HEK293 (cell line): Measurements from ENCODE around the gene PSME1.

Experiments used
- CTCF ChIA-PET: fragments of 350-600 bp; formaldehyde crosslinking; extraction: SDS; loops from one replicate; lab custom pipeline; 2021; ENCODE audit warnings: antibody characterized with exemption; lab: Yijun Ruan, JAX
- POLR2A ChIA-PET: fragments of 300-600 bp; formaldehyde crosslinking; extraction: SDS; loops from one replicate; lab custom pipeline; 2020; ENCODE audit warnings: antibody characterized with exemption, inconsistent platforms; lab: Yijun Ruan, JAX
- H3K27ac ChIP-seq: fragments of 200-500 bp; sonication (Bioruptor generic); 2 replicates; pipeline ENCODE4 v1.5.1; 2014; ENCODE audit warnings: low read depth, low read length, control low read depth, inconsistent platforms; ENCODE audit errors: extremely low read depth
- H3K36me3 ChIP-seq, 2 experiments: fragments of 200-500 bp in 1 of 2; sonication (Bioruptor generic) in 1 of 2; 1 replicate in 1 of 2; 2 replicates in 1 of 2; pipeline ENCODE4 v1.5.1; 2014 to 2017; ENCODE audit warnings: inconsistent platforms in 2 of 2, low read length in 2 of 2; ENCODE audit not compliant: control insufficient read depth in 2 of 2, insufficient read depth in 1 of 2
- H3K4me1 ChIP-seq: fragments of 200-500 bp; sonication (Bioruptor generic); 2 replicates; pipeline ENCODE4 v1.5.1; 2014; ENCODE audit warnings: mild to moderate bottlenecking, low read length, inconsistent platforms; ENCODE audit not compliant: control insufficient read depth, insufficient read depth
- H3K4me3 ChIP-seq: 2 replicates; pipeline ENCODE4 v1.5.1; 2011; ENCODE audit warnings: low read depth, mild to moderate bottlenecking, control low read depth, low read length, moderate library complexity
- H3K9me3 ChIP-seq: fragments of 200-500 bp; sonication (Bioruptor generic); 2 replicates; pipeline ENCODE4 v1.5.1; 2014; ENCODE audit warnings: low read depth, low read length, inconsistent platforms; ENCODE audit not compliant: control insufficient read depth, insufficient read depth
- BCL6B ChIP-seq: fragments of 450-650 bp; formaldehyde crosslinking; IDR thresholded peaks from 2 replicates; pipeline ENCODE4 v1.5.1; 2017; ENCODE audit warnings: missing biosample characterization, missing genetic modification characterization
- EGR2 ChIP-seq: fragments of 450-650 bp; formaldehyde crosslinking; IDR thresholded peaks from 2 replicates; pipeline ENCODE4 v1.5.1; 2016; ENCODE audit warnings: low read depth, missing biosample characterization, missing genetic modification characterization
- GLIS2 ChIP-seq: fragments of 450-650 bp; formaldehyde crosslinking; IDR thresholded peaks from 2 replicates; pipeline ENCODE4 v1.5.1; 2016; ENCODE audit warnings: missing biosample characterization, missing genetic modification characterization
- HOXA7 ChIP-seq: sonication (generic); formaldehyde crosslinking; IDR thresholded peaks from 2 replicates; pipeline ENCODE4 v1.8.1; 2022; ENCODE audit warnings: missing genetic modification reagents, borderline replicate concordance
- HOXD13 ChIP-seq: sonication (generic); formaldehyde crosslinking; IDR thresholded peaks from 2 replicates; pipeline ENCODE4 v1.8.0; 2022; ENCODE audit warnings: missing genetic modification reagents, borderline replicate concordance
- KLF10 ChIP-seq: fragments of 450-650 bp; IDR thresholded peaks from 2 replicates; pipeline ENCODE4 v1.5.1; 2018; ENCODE audit warnings: missing biosample characterization, mild to moderate bottlenecking, missing genetic modification characterization
- MZF1 ChIP-seq: fragments of 450-650 bp; formaldehyde crosslinking; IDR thresholded peaks from 2 replicates; pipeline ENCODE4 v1.5.1; 2017; ENCODE audit warnings: missing biosample characterization, missing genetic modification characterization, borderline replicate concordance
- PRDM10 ChIP-seq: fragments of 450-650 bp; formaldehyde crosslinking; IDR thresholded peaks from 2 replicates; pipeline ENCODE4 v1.5.1; 2016; ENCODE audit warnings: missing biosample characterization, missing genetic modification characterization
- REPIN1 ChIP-seq: fragments of 450-650 bp; formaldehyde crosslinking; IDR thresholded peaks from 2 replicates; pipeline ENCODE4 v1.5.1; 2017; ENCODE audit warnings: missing biosample characterization, missing genetic modification characterization, low read depth
- SCRT2 ChIP-seq: fragments of 450-650 bp; formaldehyde crosslinking; IDR thresholded peaks from 2 replicates; pipeline ENCODE4 v1.5.1; 2016; ENCODE audit warnings: missing biosample characterization, missing genetic modification characterization
- ZBTB1 ChIP-seq: fragments of 450-650 bp; formaldehyde crosslinking; IDR thresholded peaks from 2 replicates; pipeline ENCODE4 v1.5.1; 2016; ENCODE audit warnings: missing biosample characterization, missing genetic modification characterization
- ZBTB10 ChIP-seq: fragments of 450-650 bp; formaldehyde crosslinking; IDR thresholded peaks from 2 replicates; pipeline ENCODE4 v1.5.1; 2016; ENCODE audit warnings: missing biosample characterization, missing genetic modification characterization
- ZBTB20 ChIP-seq: fragments of 450-650 bp; formaldehyde crosslinking; IDR thresholded peaks from 2 replicates; pipeline ENCODE4 v1.5.1; 2016; ENCODE audit warnings: missing biosample characterization, missing genetic modification characterization
- ZBTB8A ChIP-seq: fragments of 450-650 bp; formaldehyde crosslinking; IDR thresholded peaks from 2 replicates; pipeline ENCODE4 v1.5.1; 2016; ENCODE audit warnings: missing biosample characterization, missing genetic modification characterization
- ZNF10 ChIP-seq: fragments of 450-650 bp; formaldehyde crosslinking; IDR thresholded peaks from 2 replicates; pipeline ENCODE4 v1.5.1; 2017; ENCODE audit warnings: missing biosample characterization, missing genetic modification characterization
- ZNF292 ChIP-seq: fragments of 450-650 bp; formaldehyde crosslinking; IDR thresholded peaks from 2 replicates; pipeline ENCODE4 v1.5.1; 2016; ENCODE audit warnings: low read depth, missing biosample characterization, missing genetic modification characterization, borderline replicate concordance
- ZNF335 ChIP-seq: fragments of 450-650 bp; formaldehyde crosslinking; conservative IDR thresholded peaks from 2 replicates; pipeline ENCODE4 v1.5.1; 2016; ENCODE audit warnings: missing biosample characterization, missing genetic modification characterization
- ZNF341 ChIP-seq: fragments of 450-650 bp; formaldehyde crosslinking; IDR thresholded peaks from 2 replicates; pipeline ENCODE4; 2016; ENCODE audit warnings: low read depth, missing biosample characterization, missing genetic modification characterization
- ZNF391 ChIP-seq: fragments of 450-650 bp; formaldehyde crosslinking; IDR thresholded peaks from 2 replicates; pipeline ENCODE4 v1.5.1; 2016; ENCODE audit warnings: low read depth, missing biosample characterization, missing genetic modification characterization, borderline replicate concordance
- ZNF416 ChIP-seq: fragments of 450-650 bp; formaldehyde crosslinking; IDR thresholded peaks from 2 replicates; pipeline ENCODE4 v1.5.1; 2016; ENCODE audit warnings: missing biosample characterization, missing genetic modification characterization
- ZNF423 ChIP-seq: fragments of 450-650 bp; formaldehyde crosslinking; IDR thresholded peaks from 2 replicates; pipeline ENCODE4 v1.5.1; 2016; ENCODE audit warnings: missing biosample characterization, missing genetic modification characterization
- ZSCAN23 ChIP-seq: fragments of 450-650 bp; formaldehyde crosslinking; IDR thresholded peaks from 2 replicates; pipeline ENCODE4 v1.5.1; 2016; ENCODE audit warnings: missing biosample characterization, missing genetic modification characterization

The PSME1 gene

GRCh38 chr14:24093901-24094840 is 41.8 kb upstream of the PSME1 start, which contains the start of gene PCK2 (continued):
- TF ChIP-seq ZNF391 (tag by site-specific recombination) (no peak), ZBTB10 (peak; percentile 86), ZSCAN23 (peak; percentile 73; the same call in 1 of the 2 replicates), ZNF292 (no peak), REPIN1 (peak; percentile 49; the same call in 1 of the 2 replicates), ZNF10 (tag by site-specific recombination) (0 out of 2 replicates have a peak, but pooled peaks have one; percentile 8), ZNF423 (tag by site-specific recombination) (0 out of 2 replicates have a peak, but pooled peaks have one; percentile 27), EGR2 (tag by site-specific recombination) (peak; percentile 90), HOXD13 (peak; percentile 99), ZBTB1 (tag by site-specific recombination) (0 out of 2 replicates have a peak, but pooled peaks have one; percentile 68), ZBTB20 (tag by site-specific recombination) (peak; percentile 62)

- Histone ChIP-seq H3K4me1 (peaks cover 3% of the 10 kb centered on the region; the same call in 1 of the 2 replicates), H3K4me3 (peak overlapping the region; percentile 81), H3K27ac (peak overlapping the region; percentile 87), H3K9me3 (no peaks in the 10 kb centered on the region), H3K36me3 (peaks cover 0 to 27% of the 10 kb centered on the region in 2 experiments; a peak in 1 of 3 replicates)
- TF ChIP-seq SCRT2 (tag by site-specific recombination) (no peak), ZNF335 (tag by site-specific recombination) (peak; percentile 13; the same call in 1 of the 2 replicates)
- ChIA-PET POLR2A (interaction anchor here (1.1 to 4.2 kb wide), 7 partner anchors 13 to 100 kb away, joined by 3 to 64 read pairs (median 21); partner anchors contain the start of genes CARMIL3, DCAF11, NRL and PSME1), CTCF (interaction anchor here (0.7 to 9.4 kb wide), 5 partner anchors 12 to 223 kb away, joined by 3 to 247 read pairs (median 4); no protein-coding TSS in a partner anchor)
Observed at GRCh38 chr14:24094841-24095270, 41.1 kb upstream of the PSME1 start.

- CTCF ChIA-PET, result interaction anchor here (0.7 to 9.4 kb wide), 6 partner anchors 12 to 66 kb away, joined by 3 to 247 read pairs (median 12); partner anchors contain the start of gene IRF9
- Histone ChIP-seq H3K4me1 (peaks cover 3% of the 10 kb centered on the region; the same call in 1 of the 2 replicates), H3K36me3 (peaks cover 0 to 32% of the 10 kb centered on the region in 2 experiments; a peak in 1 of 3 replicates), H3K9me3 (no peaks in the 10 kb centered on the region), H3K4me3 (peak overlapping the region; percentile 81), H3K27ac (peak overlapping the region; percentile 87; the same call in 1 of the 2 replicates)
- POLR2A ChIA-PET, result interaction anchor here (0.7 to 4.2 kb wide), 6 partner anchors 12 to 53 kb away, joined by 4 to 64 read pairs (median 24); partner anchors contain the start of genes CARMIL3, DCAF11, NRL and PSME1
- TF ChIP-seq BCL6B (tag by site-specific recombination) (peak; percentile 95), ZNF416 (tag by site-specific recombination) (no peak), KLF10 (tag by site-specific recombination) (no peak), MZF1 (no peak), EGR2 (tag by site-specific recombination) (0 out of 2 replicates have a peak, but pooled peaks have one; percentile 20), GLIS2 (tag by site-specific recombination) (no peak), PRDM10 (tag by site-specific recombination) (peak; percentile 74), HOXA7 (no peak), ZNF341 (tag by site-specific recombination) (peak; percentile 98), ZBTB8A (tag by site-specific recombination) (no peak)
Observed at GRCh38 chr14:24095271-24096068, 40.5 kb upstream of the PSME1 start.
